WI38 (cell line): ENCODE measurements around the gene ST8SIA5.

ENCODE experiments used
- H3K4me3 ChIP-seq: 2 replicates; pipeline ENCODE4 v1.5.1; 2011; ENCODE audit warnings: low read depth, mild to moderate bottlenecking, control low read depth, low read length
- TF ChIP-seq, protein P1 (sequence below): IDR thresholded peaks from 2 replicates; pipeline ENCODE4 v1.5.1; 2012; ENCODE audit warnings: low read depth, mild to moderate bottlenecking, control low read depth, low read length

The ST8SIA5 gene

DNA sequence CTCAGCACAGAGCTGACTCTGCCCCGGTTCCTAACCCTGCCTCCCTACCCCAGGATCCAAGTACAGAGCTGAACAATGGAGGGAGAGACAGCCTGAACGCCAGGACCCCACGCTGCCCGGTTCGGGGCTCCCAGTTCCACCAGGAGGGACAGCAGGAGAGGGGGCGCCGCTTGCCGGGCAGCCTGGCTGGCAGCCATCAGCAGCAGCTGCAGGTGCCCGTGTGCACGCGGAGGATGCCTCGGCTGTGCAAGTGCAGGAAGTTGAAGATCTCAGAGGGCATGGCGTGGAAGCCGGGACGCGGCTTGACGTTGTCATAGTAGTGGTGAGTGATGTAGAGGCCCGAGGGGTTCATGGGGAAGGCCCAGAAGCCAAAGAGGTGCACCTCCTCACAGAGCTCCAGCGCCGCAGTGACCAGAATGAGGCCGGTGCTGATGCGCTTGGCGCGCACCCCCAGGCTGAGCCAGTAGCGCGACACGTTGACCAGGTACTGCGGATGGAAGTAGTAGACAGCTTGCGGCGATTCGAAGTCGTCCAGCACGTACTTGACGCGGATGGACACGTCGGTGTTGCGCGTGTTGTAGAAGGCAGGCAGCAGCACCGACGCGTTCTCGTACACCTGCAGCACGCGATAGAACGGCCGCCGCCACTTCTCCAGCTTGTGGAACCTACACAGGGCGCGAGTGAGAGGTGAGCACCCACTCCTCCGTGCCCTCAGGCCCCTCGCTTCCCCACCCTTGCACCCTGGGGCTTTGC is 76.8 kb downstream of the ST8SIA5 start:
- TF ChIP-seq, protein P1, sequence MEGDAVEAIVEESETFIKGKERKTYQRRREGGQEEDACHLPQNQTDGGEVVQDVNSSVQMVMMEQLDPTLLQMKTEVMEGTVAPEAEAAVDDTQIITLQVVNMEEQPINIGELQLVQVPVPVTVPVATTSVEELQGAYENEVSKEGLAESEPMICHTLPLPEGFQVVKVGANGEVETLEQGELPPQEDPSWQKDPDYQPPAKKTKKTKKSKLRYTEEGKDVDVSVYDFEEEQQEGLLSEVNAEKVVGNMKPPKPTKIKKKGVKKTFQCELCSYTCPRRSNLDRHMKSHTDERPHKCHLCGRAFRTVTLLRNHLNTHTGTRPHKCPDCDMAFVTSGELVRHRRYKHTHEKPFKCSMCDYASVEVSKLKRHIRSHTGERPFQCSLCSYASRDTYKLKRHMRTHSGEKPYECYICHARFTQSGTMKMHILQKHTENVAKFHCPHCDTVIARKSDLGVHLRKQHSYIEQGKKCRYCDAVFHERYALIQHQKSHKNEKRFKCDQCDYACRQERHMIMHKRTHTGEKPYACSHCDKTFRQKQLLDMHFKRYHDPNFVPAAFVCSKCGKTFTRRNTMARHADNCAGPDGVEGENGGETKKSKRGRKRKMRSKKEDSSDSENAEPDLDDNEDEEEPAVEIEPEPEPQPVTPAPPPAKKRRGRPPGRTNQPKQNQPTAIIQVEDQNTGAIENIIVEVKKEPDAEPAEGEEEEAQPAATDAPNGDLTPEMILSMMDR: no peak
- no peak overlapping the region for H3K4me3 ChIP-seq

DNA sequence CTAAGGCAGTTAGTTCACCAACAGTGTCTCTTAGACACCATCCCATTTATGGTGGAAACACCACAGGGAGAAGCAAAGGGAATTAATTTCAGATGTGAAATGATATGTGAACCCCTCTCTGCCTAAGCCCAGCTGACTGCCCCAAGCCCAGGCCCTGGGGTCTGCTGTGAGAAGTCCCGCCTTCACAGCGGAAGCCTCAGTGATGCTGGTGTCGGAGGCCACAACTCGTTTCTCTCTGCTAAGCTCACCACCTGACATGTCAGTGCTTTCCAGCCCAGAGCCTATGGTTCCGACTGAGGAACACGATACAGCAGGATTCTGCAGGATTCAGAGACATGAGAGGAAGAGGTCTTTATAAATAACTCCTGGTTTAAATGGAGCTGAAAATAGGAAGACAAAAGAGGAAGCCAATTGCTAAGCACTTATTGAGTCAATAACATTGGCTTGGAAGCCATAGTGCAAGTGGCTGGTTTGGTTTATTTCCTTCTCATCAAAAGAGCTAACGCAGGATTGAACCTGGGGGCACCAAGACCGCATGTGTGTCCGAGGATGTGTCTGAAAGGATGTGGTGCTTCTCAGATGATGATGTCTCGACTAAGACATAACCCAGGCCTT is 78.0 kb downstream of the ST8SIA5 start:
- H3K4me3 ChIP-seq: no peak overlapping the region
- TF ChIP-seq, protein P1: no peak

DNA sequence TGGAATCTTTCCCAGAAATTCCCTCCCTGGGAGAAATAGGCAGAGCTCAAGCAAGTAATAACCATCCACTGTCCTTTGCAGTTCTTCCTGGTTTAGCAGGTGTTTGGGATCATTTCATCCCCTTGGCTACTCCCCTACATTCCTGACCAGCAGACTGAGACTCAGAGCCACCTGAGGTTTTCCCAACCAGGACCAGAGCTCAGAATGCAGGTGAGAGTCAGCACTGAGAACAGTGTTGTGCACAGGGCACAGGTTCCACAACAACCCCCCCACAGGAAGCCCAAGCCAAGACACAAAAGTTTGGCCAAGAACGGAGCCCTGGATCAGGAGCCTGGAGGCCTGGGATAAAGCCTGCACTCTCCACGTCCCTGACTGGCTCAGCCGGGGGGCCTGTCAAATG is 78.8 kb downstream of the ST8SIA5 start:
- H3K4me3 ChIP-seq: no peak overlapping the region
- TF ChIP-seq, protein P1: no peak

DNA sequence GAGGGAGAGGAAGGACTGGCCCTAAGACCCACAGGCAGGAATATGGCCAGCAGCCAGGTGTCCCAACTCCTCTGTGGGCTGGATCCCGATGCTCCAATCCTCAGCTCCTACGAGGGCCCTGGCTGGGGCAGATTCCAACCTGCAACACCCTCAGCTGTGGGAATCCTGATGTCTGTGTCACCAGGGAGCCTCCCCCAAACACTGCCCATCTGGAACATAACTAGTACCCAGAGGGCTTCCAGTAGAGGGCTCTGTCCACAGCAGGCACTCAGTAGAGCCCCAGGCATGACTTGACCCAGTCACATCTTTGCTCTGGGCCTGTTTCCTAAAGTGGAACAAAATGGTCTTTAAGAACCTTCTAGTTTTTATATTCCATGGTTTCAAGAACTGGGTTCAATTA is 79.2 kb downstream of the ST8SIA5 start:
- no peak overlapping the region for H3K4me3 ChIP-seq
- TF ChIP-seq, protein P1: no peak

DNA sequence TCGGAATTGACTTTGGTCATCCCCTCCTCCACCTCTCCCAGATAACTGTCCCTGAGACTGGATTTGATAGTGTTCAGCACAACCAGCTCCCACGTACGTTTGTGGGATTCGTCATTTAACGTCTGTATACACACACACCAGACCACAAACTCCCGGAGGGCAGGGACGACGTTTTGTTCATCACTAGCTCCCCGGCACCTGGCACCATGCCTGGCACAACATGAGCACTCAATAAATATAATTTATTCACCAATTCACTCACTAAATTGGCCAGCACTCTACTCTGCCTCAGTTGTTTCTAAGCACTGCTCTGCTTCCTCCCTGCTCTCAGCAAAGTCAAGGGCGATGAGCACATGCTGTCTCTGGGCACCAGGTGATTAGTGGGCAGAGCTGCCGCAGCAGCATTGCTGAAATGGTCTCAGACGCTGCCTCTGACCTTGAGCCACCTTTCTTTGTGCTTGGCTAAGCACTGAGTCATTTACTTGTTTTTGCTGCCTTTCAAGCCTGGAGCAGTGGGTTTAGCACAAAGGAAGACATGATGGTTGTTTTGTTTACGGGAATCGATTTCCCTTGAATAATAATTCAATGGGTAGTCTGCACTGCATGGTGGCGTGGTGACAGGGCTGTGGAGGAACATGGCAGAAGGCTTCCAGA is 80.5 kb downstream of the ST8SIA5 start:
- TF ChIP-seq, protein P1: no peak
- H3K4me3 ChIP-seq: no peak overlapping the region

DNA sequence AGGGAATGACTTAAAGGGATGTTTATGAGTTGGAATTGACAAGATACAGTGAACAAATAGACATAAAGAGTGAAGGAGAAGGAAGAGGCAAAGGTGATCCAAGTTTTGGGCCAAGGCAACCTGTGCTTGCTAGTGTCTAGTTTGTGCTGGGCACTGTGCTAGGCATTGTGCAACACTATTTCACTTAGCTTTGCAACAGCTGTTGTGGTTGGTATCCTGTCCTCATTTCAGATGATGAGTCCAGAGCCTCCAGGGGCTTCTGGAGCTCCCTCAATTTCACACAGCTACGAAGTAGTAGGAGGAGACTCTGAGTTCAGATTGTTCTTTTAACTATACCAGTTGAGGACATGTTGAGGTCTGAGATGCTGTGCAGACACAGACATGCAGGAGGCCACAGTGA is 81.7 kb downstream of the ST8SIA5 start:
- TF ChIP-seq, protein P1: no peak
- H3K4me3 ChIP-seq: no peak overlapping the region
